GM13976 (cell line): Measurements from ENCODE around the gene OR2C3.
"Not testable (repeated sequence)": the region's sequence is repeated elsewhere in the genome, so short reads cannot be mapped to it uniquely, and the experiment has no call there.

Source experiments
- DNase-seq: peaks from one replicate; pipeline ENCODE4 v3.0.0; 2012; ENCODE audit warnings: low spot score
- in situ Hi-C: fragments of 300-500 bp; cut with MboI; formaldehyde crosslinking; loops from one replicate; pipeline ENCODE4 v1.12.0; 2022; ENCODE audit warnings: low sequenced_read_pairs, mixed read lengths, inconsistent platforms; ENCODE audit not compliant: unreplicated experiment
- TF ChIP-seq, protein P1 (sequence below): IDR thresholded peaks from 2 replicates; pipeline ENCODE4 v1.5.1; 2012; ENCODE audit warnings: borderline replicate concordance, mild to moderate bottlenecking; ENCODE audit not compliant: insufficient read depth; ENCODE audit errors: extremely low read depth, missing control alignments, control extremely low read depth

The OR2C3 gene

DNA sequence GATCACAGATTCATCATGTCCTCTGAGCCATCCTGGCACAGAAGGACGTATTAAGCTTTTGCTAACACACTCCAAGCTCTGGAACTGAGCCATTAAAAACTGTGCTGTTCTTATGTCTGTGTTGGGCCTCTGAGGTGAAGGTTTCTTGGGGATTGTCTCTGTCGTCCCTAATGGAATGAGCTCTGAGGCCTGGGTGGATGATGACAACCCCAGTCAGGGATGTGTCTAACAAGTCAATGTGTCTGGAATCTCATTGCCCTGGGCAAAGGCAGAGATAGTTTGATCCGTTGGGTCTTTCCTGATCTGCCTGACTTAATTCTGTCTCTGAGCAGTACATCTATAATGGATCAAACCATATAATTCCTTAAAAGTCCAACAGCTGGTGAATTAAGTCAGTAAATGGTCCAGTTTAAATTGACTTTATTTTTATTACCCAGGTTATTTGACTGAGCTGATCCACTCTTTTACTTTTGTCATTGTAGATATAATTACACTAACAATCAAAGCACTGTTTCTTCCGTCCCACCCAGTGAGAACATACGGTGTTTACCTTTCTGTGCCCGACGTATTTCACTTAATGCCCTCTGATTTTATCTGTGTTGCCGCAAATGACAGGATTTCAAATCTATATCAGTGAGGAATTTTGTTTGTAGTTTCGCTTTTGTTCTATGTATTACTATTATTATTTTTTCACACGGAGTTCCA, 39.5 kb downstream of the OR2C3 start:
- in situ Hi-C loops = no loop called here
- TF ChIP-seq, protein P1, sequence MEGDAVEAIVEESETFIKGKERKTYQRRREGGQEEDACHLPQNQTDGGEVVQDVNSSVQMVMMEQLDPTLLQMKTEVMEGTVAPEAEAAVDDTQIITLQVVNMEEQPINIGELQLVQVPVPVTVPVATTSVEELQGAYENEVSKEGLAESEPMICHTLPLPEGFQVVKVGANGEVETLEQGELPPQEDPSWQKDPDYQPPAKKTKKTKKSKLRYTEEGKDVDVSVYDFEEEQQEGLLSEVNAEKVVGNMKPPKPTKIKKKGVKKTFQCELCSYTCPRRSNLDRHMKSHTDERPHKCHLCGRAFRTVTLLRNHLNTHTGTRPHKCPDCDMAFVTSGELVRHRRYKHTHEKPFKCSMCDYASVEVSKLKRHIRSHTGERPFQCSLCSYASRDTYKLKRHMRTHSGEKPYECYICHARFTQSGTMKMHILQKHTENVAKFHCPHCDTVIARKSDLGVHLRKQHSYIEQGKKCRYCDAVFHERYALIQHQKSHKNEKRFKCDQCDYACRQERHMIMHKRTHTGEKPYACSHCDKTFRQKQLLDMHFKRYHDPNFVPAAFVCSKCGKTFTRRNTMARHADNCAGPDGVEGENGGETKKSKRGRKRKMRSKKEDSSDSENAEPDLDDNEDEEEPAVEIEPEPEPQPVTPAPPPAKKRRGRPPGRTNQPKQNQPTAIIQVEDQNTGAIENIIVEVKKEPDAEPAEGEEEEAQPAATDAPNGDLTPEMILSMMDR = no peak
- no peak for DNase-seq

DNA sequence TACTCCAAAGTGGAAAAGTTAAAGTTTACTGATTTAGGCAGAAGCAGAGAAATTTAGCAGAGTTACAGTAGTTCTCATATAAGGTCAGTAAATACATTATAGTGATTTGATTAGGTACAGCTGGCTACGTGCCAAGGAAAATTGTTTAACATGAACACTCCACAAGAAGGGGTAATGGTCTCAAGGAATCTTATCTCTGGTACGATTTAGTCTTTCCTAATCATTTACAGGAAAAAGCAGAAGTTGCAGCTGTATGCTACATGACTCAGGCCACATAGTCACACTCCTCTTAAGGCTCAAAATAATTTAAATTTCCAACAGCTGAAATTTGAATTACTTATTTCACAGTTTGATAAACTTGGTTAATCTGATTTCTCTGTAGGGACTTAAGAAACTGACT, 41.5 kb downstream of the OR2C3 start:
- TF ChIP-seq, protein P1 = no peak
- in situ Hi-C loops = no loop called here
- DNase-seq = no peak

DNA sequence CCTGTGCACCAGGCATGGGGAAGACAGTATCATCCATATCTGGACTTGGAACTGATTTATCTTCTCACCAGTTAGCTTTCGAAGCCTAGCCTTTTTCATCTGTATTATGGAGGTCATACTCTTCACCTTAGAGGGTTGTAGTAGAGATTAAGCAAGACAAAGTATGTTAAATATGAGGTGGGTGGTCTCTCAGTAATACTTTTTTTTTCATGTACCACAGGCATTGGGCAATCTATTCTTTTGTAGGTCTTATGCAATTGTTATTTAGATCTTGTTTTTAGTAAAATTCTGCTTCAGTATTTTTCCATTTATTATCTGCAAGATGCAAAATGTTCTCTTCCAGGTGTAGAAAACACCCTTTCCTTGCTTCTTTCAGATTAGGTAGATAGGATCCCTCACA, 43.1 kb downstream of the OR2C3 start:
- no peak for DNase-seq
- in situ Hi-C loops = no loop called here
- TF ChIP-seq, protein P1 = no peak

DNA sequence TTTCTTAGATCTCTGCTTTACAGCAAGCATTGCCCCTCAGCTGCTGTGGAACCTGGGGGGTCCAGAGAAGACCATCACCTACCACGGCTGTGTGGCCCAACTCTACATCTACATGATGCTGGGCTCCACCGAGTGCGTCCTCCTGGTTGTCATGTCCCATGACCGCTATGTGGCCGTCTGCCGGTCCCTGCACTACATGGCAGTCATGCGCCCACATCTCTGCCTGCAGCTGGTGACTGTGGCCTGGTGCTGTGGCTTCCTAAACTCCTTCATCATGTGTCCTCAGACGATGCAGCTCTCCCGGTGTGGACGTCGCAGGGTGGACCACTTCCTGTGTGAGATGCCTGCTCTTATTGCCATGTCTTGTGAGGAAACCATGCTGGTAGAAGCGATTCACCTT, 44.9 kb downstream of the OR2C3 start:
- TF ChIP-seq, protein P1 = no peak
- no peak for DNase-seq
- in situ Hi-C loops = no loop called here

DNA sequence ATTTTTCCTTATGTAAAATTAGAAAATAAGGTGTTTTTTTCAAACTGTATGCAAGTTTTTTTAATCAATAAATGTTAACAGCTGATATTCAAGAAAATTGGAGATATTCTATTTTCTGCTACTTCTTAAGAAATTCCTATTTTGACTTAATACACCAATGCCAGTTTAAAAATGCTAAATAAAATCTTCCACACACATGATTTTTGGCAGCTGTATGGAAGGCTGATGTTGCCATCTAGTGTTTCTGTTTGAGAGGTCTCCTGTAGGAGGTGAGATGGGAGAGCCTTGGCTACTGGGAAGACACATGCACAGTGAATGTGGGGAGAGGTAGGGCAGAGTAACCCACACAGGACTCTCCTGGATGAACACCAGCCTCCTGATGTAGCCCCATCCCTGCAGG, 49.2 kb downstream of the OR2C3 start:
- peak; percentile 72 for DNase-seq
- TF ChIP-seq, protein P1 = peak; percentile 52
- in situ Hi-C loops = loop anchor here (10.0 kb wide), 1 partner anchor 112 kb away; no protein-coding TSS in a partner anchor

DNA sequence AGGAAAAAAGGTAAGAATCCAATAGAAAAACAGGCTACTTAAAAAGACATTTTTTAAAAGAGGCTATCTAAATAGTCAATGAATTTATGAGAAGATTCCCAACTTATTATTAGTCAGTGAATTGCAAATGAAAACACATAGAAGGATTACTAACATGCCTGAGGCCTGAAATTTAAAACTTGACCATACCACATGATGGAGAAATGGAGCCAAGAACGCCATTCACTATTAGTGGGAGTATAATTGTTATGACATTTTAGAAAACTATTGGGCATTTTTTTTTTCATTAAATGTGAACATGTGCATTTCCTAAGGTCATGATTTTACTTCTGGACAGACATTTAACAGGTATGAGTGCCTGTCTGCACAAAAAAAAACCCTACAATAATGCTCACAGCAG, 53.5 kb downstream of the OR2C3 start:
- in situ Hi-C loops = loop anchor here (10.0 kb wide), 1 partner anchor 108 kb away; no protein-coding TSS in a partner anchor
- TF ChIP-seq, protein P1 = no peak
- DNase-seq = no peak

DNA sequence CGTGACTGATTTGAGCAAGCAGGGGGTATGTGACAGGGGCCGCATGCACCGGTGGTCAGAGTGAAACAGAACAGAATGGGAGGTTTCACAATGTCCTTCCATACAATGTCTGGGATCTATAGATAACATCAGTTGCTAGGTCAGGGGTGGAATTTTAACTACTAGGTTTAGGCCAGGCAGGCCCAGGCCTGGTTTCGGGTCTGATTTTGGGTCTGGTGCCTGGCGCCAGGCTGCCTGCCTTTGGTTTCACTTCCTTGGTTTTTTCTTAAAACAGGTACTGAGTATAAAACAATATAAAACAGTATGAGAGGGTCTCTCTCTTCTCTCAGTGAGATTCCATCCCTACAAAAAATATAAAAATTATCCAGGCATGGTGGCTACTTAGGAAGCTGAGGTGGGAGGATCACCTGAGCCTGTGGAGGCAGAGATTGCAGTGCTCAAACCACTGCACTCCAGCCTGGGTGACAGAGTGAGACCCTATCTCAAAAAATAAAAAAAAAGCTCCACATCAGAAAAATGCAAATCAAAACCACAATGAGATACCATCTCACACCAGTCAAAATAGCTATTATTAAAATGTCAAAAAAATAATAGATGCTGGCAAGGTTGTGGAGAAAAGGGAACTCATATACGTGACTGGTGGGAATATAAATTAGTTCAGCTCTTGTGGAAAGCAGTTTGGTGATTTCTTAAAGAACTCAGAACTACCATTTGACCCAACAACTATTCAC, 59.7 kb downstream of the OR2C3 start:
- in situ Hi-C loops, DNase-seq: not testable (repeated sequence)
